Measurements from ENCODE around the gene GBP5.

GRCh38 chr1:89262643-89263042 is 10.0 kb downstream of the GBP5 start:
- TF ChIP-seq CTCF (IDR thresholded peaks at IDR 0.05; ENCODE audit: low read length) (no peak), EZH2 (optimal IDR thresholded peaks at IDR 0.05; ENCODE audit: low read depth, low read length) (no peak), EZH2phosphoT487 (IDR thresholded peaks at IDR 0.05; ENCODE audit: low read length) (no peak)

All from MM.1S (cell line).